ENCODE data around the gene SOX8.

Gene SOX8

DNA sequence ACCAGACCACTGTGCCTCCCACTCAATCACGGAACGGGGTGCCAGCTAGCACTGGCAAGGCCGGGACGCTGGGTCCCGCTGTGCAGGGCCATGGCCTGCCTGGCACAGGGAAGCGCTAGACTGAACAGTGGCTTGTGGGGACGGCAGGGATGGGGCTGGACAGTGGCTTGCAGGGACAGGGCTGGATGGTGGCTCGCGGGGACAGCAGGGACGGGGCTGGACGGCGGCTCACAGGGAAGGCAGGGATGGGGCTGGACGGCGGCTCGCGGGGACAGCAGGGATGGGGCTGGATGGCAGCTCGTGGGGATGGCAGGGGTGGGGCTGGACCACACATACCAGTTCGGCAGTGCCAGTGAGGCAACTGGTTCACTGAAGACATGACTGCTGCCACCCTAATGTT is 43.4 kb upstream of the SOX8 start:
- TF ChIP-seq, protein P1, sequence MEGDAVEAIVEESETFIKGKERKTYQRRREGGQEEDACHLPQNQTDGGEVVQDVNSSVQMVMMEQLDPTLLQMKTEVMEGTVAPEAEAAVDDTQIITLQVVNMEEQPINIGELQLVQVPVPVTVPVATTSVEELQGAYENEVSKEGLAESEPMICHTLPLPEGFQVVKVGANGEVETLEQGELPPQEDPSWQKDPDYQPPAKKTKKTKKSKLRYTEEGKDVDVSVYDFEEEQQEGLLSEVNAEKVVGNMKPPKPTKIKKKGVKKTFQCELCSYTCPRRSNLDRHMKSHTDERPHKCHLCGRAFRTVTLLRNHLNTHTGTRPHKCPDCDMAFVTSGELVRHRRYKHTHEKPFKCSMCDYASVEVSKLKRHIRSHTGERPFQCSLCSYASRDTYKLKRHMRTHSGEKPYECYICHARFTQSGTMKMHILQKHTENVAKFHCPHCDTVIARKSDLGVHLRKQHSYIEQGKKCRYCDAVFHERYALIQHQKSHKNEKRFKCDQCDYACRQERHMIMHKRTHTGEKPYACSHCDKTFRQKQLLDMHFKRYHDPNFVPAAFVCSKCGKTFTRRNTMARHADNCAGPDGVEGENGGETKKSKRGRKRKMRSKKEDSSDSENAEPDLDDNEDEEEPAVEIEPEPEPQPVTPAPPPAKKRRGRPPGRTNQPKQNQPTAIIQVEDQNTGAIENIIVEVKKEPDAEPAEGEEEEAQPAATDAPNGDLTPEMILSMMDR (IDR thresholded peaks at IDR 0.05; ENCODE audit: low read depth, low read length), result no peak
- DNase-seq (ENCODE audit: extremely low read depth, low read depth), result no peak

DNA sequence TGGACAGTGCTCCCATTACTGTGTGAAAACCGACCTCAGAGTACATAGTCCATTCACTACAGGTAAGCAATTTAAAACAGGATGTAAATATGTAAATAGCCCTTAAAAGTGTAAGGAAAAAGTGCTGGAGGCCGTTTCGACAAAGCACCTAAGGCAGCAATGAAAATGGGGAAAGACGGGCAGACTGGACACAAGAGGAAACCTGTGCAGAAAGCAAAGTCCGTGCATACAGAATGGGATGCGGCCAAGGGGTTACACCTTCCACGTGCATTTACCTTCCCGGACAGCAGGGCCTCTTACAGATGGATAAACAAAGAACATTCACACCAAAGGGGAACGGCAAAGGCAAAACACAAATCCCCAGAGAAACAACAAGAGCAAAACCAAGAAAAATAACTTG is 42.8 kb upstream of the SOX8 start:
- no peak for DNase-seq (ENCODE audit: extremely low read depth, low read depth)

DNA sequence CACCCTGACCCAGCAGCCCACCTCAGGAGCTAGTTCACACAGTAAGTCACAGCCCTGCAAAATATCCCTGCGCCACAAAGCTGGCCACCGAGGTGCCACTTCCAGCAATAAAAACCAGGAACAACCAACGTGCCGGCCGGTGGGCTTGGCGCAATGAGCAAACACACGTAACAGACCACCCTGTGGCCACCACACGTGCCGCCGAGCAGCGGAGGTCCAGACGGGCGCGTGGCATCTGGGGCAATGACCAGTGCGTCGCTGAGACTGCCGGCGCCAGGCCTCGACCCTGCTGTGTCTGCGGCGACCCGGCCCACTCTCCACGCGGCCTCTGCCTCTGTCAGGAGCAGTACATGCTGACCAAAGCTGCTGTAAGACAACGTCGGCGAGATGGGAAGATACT is 42.3 kb upstream of the SOX8 start:
- TF ChIP-seq, protein P1 (IDR thresholded peaks at IDR 0.05; ENCODE audit: low read depth, low read length), result no peak
- no peak for DNase-seq (ENCODE audit: extremely low read depth, low read depth)

More for the DNA sequence above, 42.8 kb upstream of the SOX8 start:
- TF ChIP-seq, protein P1 (IDR thresholded peaks at IDR 0.05; ENCODE audit: low read depth, low read length), result no peak

DNA sequence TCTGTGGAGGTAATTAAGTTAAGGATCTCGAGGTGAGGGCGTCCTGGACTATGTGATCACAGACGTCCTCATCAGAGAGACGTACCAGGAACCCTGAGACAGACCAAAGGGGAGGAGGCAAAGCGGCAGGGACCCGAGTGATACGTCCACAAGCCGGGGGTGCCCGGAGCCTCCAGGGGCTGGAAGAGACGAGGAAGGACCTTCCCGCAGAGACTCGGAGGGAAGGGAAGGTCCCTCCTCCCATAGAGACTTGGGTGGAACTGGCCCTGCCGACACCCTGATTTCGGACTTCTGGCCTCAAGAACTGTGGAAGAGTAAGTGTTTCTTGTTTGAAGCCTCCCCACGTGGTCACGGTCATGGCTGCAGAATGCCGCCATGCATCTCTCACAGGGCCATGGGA is 41.6 kb upstream of the SOX8 start:
- no peak for DNase-seq (ENCODE audit: extremely low read depth, low read depth)
- TF ChIP-seq, protein P1 (IDR thresholded peaks at IDR 0.05; ENCODE audit: low read depth, low read length), result no peak

DNA sequence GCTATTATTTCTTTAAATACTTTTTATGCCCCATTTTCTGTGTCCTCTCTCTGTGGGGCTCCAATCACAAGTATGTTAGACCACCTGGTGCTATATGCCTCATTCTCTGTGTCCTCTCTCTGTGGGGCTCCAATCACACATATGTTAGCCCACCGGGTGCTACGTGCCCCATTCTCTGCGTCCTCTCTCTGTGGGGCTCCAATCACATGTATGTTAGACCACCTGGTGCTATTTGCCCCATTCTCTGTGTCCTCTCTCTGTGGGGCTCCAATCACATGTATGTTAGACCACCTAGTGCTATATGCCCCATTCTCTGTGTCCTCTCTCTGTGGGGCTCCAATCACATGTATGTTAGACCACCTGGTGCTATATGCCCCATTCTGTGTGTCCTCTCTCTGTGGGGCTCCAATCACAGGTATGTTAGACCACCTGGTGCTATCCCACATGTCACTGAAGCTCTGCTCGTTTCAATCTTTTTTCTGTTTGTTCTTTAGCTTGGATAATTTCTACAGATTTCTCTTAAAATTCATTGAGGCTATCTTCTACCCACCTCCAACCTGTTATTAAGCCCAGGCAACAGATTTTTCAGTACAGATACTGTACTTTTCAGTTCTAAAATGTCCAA is 39.0 kb upstream of the SOX8 start:
- DNase-seq (ENCODE audit: extremely low read depth, low read depth), result no peak
- TF ChIP-seq, protein P1 (IDR thresholded peaks at IDR 0.05; ENCODE audit: low read depth, low read length), result no peak

DNA sequence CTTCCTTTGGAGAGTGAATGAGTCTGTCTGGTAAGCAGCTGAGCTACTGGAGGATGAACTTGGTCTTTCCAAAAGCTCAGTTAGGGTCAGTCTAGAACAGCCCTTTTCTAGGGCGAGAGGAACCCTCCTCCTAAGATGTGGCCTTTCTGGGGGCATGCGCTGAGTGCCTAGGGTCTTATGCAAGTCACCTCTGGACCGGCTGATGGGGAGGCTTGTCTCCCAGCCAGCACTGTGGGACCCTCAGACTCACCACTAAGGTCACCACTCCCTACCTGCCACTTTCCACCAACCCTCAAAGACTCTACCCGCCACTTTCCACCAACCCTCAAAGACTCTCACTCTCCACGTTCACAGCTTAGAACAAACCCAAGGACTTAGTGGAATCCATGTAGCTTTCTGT is 37.6 kb upstream of the SOX8 start:
- DNase-seq (ENCODE audit: extremely low read depth, low read depth), result no peak
- TF ChIP-seq, protein P1 (IDR thresholded peaks at IDR 0.05; ENCODE audit: low read depth, low read length), result no peak

DNA sequence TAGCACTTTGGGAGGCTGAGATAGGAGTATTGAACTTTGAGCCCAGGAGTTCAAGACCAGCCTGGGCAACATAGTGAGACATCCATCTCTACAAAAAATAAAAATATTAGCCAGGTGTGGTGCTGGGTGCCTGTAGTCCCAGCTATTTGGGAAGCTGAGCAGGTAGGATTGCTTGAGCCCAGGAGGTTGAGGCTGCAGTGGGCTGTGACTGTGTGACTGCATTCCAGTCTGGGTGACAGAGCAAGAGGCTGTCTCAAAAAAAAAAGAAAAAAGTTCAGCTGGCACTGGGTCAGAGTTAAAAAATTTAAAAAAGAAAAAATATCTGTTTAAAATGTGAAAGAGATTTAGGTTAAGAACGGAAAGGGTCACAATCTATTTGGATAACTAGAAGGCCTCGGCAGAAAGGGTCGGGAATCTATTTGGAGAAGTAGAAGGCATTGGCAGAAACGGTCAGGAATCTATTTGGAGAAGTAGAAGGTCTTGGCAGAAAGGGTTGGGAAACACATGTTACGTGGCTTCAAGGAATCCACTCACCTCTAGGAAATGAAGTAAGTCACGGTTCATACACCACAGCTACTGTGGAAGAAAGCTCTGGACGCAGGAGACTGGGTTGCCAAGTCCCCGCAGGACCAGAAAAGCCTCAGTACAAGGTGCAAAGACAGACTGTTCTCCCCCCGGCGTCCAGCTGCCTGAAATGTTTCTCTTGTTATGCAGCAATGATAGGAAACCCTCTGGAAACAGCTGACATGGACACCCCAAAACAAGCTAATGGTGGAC is 36.1 kb upstream of the SOX8 start:
- TF ChIP-seq, protein P1 (IDR thresholded peaks at IDR 0.05; ENCODE audit: low read depth, low read length), result no peak
- no peak for DNase-seq (ENCODE audit: extremely low read depth, low read depth)
